Cardiac septum (tissue), 1 donor: ENCODE data around the gene RAP2A. TPM values are rescaled to one million over a fixed set of nuclear protein-coding genes. Genes with fewer than 3 reads are reported as not detected.

Source experiments
- DNase-seq: peaks from one replicate; pipeline ENCODE4 v3.0.0-alpha.2; 2020; ENCODE audit warnings: low spot score
- intact Hi-C: fragments of 100-400 bp; cut with DNase I; formaldehyde crosslinking; loops from one replicate; pipeline ENCODE4 v1.14.0; 2022
- total RNA-seq: library from RNA; stranded (reverse); fragmentation: NEBNext Ultra II Directional; extraction: Animal tissue kit (Norgen Biotek cat#: 25700); gene quantifications from one replicate; pipeline ENCODE4 v1.2.1, GENCODE V29; 2021
- donor health status: DM: no; HTN: no; CAD: no.

The RAP2A gene
- total RNA-seq, 1 donor from 2014 or later, result 32.7 TPM

DNA sequence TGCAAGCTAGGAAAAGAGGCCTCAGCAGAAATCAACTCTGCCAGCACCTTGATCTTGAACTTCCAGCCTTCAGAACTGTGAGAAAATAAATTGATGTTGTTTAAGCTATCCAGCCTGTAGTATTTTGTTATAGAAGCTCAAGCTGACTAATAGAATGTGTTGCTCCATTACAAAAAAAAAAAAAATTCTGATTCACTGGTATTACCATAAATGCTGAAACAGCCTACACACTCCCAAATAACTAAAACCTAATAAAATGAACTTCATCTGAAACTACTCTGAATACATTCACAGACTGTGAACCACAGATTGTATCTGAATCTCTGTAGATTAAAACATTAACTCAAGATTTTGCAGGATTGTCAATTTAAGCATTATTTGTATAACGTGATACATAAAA, 49.5 kb downstream of the RAP2A start:
- DNase-seq, result no peak
- intact Hi-C loops, result no loop called here

GRCh38 chr13:97484301-97484700, 50.3 kb downstream of the RAP2A start:
- intact Hi-C loops, result no loop called here
- no peak for DNase-seq

DNA sequence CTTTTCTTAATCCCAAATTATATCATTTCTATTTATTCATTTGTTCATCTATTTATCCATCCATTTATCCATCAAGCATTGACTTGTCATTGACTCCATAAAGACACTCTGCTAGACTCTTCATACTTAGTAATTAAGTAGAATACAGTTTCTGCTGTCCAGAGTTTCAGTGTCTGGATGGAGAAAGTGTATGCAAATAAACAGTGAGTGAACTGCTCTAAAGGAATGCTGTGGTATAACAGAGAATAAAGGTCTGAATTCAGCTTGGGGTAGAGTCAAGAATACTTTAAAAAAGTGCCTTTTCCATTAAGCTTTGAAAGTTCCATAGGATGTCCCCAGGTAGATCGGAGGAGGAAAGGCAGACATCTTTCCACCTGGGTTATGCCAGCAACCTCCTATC, 51.4 kb downstream of the RAP2A start:
- DNase-seq, result no peak
- intact Hi-C loops, result no loop called here

- DNase-seq, result no peak
- intact Hi-C loops, result no loop called here
Observed at GRCh38 chr13:97490702-97491307, 56.8 kb downstream of the RAP2A start.

DNA sequence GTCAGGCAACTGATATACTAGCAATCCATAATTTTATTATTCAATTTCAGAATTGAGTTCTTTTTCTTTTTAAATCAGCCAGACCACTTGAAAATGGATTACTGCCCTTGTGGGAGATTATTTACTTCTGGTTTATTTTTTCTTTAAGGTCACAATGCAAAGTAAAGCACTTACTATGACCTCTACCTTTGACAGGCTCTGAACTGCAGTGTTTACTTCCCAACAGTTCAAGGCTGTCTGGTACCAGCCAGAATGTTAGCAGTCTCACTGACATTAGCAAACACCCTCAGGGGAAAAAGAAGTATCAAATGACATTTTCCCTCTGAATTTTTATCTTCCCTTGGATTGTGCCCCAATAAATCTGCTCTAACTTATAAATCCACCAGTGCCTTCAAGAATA, 57.5 kb downstream of the RAP2A start:
- DNase-seq, result no peak
- intact Hi-C loops, result no loop called here

DNA sequence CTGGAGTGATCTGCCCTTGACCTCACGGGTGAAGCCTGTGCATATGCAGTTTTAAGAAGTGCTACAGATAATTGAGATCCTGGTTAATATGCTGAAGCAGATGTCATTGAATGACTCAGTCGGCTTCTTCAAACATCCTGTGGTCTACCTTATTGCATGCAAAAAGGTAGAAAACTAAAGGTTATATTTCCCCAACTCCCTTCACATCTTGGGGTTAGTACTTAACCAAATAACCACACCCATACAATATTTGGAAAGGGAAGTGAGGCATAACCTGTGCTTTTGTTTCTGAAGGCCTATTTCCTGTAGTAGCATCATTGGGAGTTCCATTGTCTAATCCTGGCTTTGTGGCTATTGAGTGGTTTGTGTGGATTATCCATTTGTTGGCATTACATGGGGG, 58.3 kb downstream of the RAP2A start:
- DNase-seq, result no peak
- intact Hi-C loops, result no loop called here

- intact Hi-C loops, result no loop called here
- no peak for DNase-seq
Observed at GRCh38 chr13:97492684-97493371, 58.9 kb downstream of the RAP2A start.

GRCh38 chr13:97493456-97493855, 59.5 kb downstream of the RAP2A start:
- no peak for DNase-seq
- intact Hi-C loops, result no loop called here

- intact Hi-C loops, result no loop called here
- DNase-seq, result no peak
Observed at GRCh38 chr13:97495678-97496077, 61.7 kb downstream of the RAP2A start.

DNA sequence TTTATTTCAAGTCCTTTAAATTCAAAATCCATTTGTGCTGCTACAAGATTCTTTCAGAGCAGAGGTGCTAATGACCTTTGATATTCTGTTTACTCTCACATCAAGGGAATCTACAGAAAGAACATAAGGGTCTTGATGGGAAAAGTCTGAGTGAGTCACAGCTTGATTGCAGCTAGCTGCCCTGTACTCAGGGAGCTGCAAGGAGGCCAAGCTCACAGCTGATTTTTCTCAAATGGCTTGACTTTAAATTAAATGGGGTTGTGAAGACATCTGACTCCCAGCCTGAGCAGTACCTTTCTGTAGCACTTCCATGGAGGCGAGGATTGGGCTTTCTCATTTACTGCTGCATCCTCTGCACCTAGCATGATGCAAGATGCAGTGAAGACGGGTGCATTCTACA, 62.5 kb downstream of the RAP2A start:
- DNase-seq, result no peak
- intact Hi-C loops, result no loop called here

- intact Hi-C loops, result no loop called here
- DNase-seq, result no peak
Observed at GRCh38 chr13:97497400-97497799, 63.4 kb downstream of the RAP2A start.

DNA sequence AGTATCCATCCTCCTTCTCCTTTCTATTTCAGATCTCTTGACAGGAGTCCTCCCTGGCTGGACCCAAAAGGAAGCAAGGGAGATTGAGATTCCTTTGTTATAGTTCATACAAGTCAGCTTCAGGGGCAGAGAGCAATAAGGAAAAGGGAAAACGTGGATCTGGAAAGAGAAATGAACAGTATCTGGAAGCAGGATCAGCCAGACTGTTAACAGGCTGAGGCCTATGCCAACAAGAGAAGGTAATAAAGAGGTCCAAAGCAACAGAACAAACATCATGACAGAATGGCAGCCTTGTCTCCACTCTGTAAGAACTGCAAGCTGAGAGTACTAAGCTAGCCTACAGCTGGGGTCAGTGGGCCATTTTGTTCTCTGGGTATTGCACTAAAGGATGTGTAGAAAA, 64.5 kb downstream of the RAP2A start:
- no peak for DNase-seq
- intact Hi-C loops, result no loop called here

DNA sequence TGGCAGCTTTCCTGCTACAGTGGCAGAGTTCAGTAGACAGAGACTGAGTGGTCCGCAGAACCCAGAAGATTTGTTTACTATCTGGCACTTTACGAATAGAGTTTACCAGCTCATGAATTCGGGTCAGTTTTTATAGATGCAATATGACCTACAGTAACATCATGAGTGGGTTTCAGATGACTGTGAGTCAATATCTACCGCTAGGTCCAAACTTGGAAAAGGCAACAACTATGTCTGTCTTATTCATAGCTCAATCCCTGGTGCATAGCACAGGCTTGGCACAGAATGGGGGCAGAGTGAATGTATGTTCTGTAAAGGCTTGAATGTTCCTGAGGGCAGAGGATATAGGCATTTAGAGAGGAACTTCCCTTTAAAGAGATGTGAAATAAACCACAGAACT, 65.2 kb downstream of the RAP2A start:
- intact Hi-C loops, result no loop called here
- no peak for DNase-seq

DNA sequence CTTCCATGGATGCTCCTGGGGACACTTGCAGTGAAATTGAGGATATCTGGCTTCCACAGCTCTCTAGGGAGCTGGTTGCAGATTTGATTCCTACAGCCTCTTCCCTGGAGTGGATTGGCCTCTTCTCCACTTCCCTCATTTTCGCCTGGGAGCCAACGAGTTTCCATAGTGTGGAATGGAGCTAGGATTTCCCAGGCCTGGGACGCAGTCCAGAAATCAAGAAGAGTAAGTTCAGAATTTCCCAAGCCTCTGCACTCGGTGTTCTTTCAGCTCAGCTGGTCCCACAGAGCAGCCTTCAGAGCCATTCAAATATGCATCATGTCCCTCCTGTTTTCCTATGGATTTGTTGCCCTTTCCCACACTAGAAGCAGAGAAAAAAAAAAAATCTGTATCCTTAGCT, 68.2 kb downstream of the RAP2A start:
- intact Hi-C loops, result no loop called here
- DNase-seq, result no peak

DNA sequence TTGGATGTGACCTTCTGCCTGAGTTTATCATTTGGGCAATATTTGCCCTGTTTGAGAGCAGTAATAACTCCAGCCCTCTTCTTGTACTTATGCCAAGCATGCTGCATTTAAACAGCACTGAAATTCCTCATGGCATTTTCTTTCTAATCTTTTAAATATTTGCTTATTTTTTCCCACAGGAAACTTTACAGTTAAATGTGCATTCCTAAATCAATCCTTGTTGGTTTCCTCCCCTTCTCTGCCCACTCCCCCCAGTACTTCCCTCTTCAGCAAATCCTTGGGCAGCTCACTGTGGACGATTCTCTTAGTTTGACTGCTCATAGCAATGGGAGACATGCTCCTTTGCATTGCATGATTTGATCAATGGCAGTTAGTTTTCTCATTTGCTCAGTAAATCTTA, 68.7 kb downstream of the RAP2A start:
- no peak for DNase-seq
- intact Hi-C loops, result no loop called here

- no peak for DNase-seq
- intact Hi-C loops, result no loop called here
Observed at GRCh38 chr13:97505017-97505416, 71.0 kb downstream of the RAP2A start.

DNA sequence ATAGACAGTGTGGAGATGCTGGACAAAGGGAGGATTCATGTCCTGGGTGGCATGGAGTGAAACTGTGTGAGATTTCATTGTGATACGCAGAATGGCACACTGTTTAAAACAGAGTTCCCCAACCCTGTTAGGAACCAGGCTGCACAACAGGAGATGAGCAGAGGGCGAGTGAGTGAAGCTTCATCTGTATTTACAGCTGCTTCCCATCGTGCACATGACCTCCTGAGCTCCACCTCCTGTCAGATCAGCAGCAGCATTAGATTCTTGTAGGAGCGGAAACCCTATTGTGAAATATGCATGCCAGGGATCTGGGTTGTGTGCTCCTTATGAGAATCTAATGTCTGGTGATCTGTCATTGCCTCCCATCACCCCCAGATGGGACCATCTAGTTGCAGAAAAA, 72.5 kb downstream of the RAP2A start:
- DNase-seq, result no peak
- intact Hi-C loops, result no loop called here

DNA sequence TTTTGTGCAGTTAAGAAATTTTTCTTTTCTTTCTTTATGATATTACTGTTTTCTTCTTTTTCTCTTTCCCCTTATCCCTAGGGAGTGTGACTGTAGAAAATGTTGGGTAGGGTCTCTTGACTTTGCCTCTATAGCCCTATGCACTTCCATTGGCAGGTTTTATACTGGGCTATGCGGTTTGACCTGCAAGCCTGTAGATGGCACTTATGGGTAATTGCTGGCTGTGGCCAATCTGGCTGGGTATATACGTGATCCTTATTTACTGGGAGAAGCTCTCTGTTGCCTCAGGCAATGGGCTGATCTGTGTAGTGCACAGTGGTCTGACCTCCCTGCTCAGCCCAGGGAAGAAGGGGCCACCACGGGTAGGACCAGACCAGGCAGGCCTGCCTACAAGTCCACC, 78.8 kb downstream of the RAP2A start:
- intact Hi-C loops, result no loop called here
- no peak for DNase-seq

DNA sequence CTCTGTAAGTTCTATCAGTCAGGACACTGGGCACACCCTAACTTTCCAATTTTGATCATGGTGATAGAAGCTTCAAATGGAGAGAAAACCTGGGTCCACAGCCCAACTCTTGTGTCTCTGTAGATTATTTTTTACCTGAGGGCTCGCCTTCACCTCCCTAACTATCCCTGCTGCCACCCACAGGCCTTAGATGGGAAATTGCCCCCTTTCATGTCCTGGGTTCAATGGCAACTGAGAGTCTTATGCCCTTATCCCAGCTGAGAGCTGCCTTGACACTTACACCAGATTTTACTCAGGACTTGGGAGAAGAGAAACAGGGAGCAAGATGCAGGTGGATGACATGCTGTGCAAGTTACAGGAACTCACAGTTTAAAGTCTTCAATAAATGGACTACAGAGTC, 81.7 kb downstream of the RAP2A start:
- no peak for DNase-seq
- intact Hi-C loops, result no loop called here

DNA sequence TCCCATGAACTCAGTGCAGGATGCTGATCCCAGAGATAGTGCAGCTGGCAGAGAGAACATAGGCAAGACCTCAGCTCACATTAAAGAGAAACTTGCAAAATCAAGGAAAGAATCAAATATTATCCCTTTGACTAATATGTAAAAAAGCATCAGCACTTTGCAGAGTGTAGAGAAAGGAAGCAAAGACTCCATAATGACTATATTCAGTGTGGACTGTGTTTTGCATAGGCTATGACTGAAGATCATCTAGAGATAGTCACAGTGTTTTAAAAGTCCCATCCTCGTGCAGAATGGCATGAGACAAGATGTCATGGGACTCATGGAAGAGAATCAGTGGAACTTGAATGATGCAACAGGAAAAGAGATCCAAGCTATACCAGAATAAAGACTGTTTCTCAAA, 84.0 kb downstream of the RAP2A start:
- DNase-seq, result no peak
- intact Hi-C loops, result no loop called here
